K562 (cell line): ENCODE results near the gene KMO. TPM values are rescaled to one million over a fixed set of nuclear protein-coding genes. Genes with fewer than 3 reads are reported as not detected.

Source experiments
- ETV5 ChIP-seq: sonication (generic); formaldehyde crosslinking; IDR thresholded peaks from 2 replicates; pipeline ENCODE4 v1.4.0; 2020; ENCODE audit warnings: low read depth, mild to moderate bottlenecking, missing genetic modification reagents
- EWSR1 ChIP-seq: fragments of 450-650 bp; IDR thresholded peaks from 2 replicates; pipeline ENCODE4 v1.6.1; 2018; ENCODE audit warnings: borderline replicate concordance, mild to moderate bottlenecking, low read depth, moderate library complexity; ENCODE audit not compliant: partially characterized antibody
- GTF2F1 ChIP-seq: IDR thresholded peaks from 2 replicates; pipeline ENCODE4 v1.6.1; 2011; ENCODE audit warnings: low read depth, low read length, improper control_type of control experiment
- MXI1 ChIP-seq: IDR thresholded peaks from 2 replicates; pipeline ENCODE4 v1.6.1; 2011; ENCODE audit warnings: low read depth, mild to moderate bottlenecking, improper control_type of control experiment, low read length
- NONO ChIP-seq, 2 experiments: fragments of 200-400 bp in 1 of 2; fragments of 450-650 bp in 1 of 2; formaldehyde crosslinking in 1 of 2; IDR thresholded peaks; 2 replicates each; pipeline ENCODE4 v1.6.1; 2017; ENCODE audit warnings: low read depth in 2 of 2, mild to moderate bottlenecking in 2 of 2, moderate library complexity in 2 of 2, low read length in 1 of 2
- RREB1 ChIP-seq: fragments of 250-450 bp; sonication (Bioruptor Pico); IDR thresholded peaks from 2 replicates; pipeline ENCODE4 v1.4.0; 2020
- SMAD3 ChIP-seq: fragments of 450-650 bp; formaldehyde crosslinking; conservative IDR thresholded peaks from 2 replicates; pipeline ENCODE4 v1.4.0; 2020; ENCODE audit warnings: mild to moderate bottlenecking
- ZNF584 ChIP-seq: fragments of 200-800 bp; sonication (Bioruptor generic); IDR thresholded peaks from 2 replicates; pipeline ENCODE4 v1.6.1; 2016; ENCODE audit warnings: low read depth, mild to moderate bottlenecking, missing genetic modification characterization, missing compliant biosample characterization
- ZNF785 ChIP-seq: fragments of 250-450 bp; sonication (Bioruptor Pico); IDR thresholded peaks from 2 replicates; pipeline ENCODE4 v1.4.0; 2020; ENCODE audit warnings: mild to moderate bottlenecking
- polyA plus RNA-seq, 8 experiments: library from polyadenylated mRNA; depleted of rRNA in 4 of 8; stranded (reverse) in 5 of 8; unstranded in 3 of 8; fragments of >200 nt; fragmentation: Nextera tagmentation in 2 of 8; fragmentation: Illumina TruSeq in 1 of 8; extraction: Ambion mirVana in 2 of 8; extraction: Trizol in 1 of 8; gene quantifications; 2 replicates each; pipeline versions ENCODE4 v1.2.1 to v1.2.3, GENCODE V29; 2011 to 2014; ENCODE audit warnings: inconsistent platforms in 1 of 8, missing spikeins in 1 of 8
- total RNA-seq, 7 experiments: library from RNA; depleted of rRNA in 6 of 7; stranded (reverse); fragments of >200 nt in 6 of 7; fragmentation: Illumina TruSeq in 2 of 7; extraction: Trizol in 2 of 7; gene quantifications; 2 replicates each; pipeline versions ENCODE4 v1.2.1 to v1.2.3, GENCODE V29; 2011 to 2021; ENCODE audit warnings: low replicate concordance in 1 of 7
- TF ChIP-seq, protein P1 (sequence below), 2 experiments: fragments of 450-650 bp; IDR thresholded peaks; 2 replicates each; pipeline ENCODE4 v1.6.1; 2016
- TF ChIP-seq, protein P2 (sequence below), 2 experiments: fragments of 200-800 bp in 1 of 2; sonication (Bioruptor generic) in 1 of 2; sonication (generic) in 1 of 2; formaldehyde crosslinking in 1 of 2; IDR thresholded peaks in 1 of 2; conservative IDR thresholded peaks in 1 of 2; 2 replicates each; pipeline versions ENCODE4 v1.5.0 to v1.6.1; 2016 to 2020; ENCODE audit warnings: missing compliant biosample characterization in 1 of 2, missing genetic modification characterization in 1 of 2, missing genetic modification reagents in 1 of 2
- TF ChIP-seq, protein P3 (sequence below), 3 experiments: fragments of 200-800 bp in 1 of 3; sonication (Bioruptor generic) in 1 of 3; sonication (generic) in 1 of 3; formaldehyde crosslinking in 1 of 3; IDR thresholded peaks; 2 replicates each; pipeline versions ENCODE4 v1.6.1 to v1.8.0; 2016 to 2022; ENCODE audit warnings: mild to moderate bottlenecking in 2 of 3, missing compliant biosample characterization in 2 of 3, missing genetic modification characterization in 2 of 3, missing genetic modification reagents in 1 of 3

The KMO gene
- total and polyA plus RNA-seq, 9 of the 15 experiments (the other 6 are each of a cell fraction or from before 2014, with no cell fraction given): 0.01 to 0.11 (median 0.01) TPM; not detected in 6

GRCh38 chr1:241640149-241640866, 108.1 kb downstream of the KMO start, which contains the start of the genes CHML and OPN3 (continued):
- TF ChIP-seq, protein P1, sequence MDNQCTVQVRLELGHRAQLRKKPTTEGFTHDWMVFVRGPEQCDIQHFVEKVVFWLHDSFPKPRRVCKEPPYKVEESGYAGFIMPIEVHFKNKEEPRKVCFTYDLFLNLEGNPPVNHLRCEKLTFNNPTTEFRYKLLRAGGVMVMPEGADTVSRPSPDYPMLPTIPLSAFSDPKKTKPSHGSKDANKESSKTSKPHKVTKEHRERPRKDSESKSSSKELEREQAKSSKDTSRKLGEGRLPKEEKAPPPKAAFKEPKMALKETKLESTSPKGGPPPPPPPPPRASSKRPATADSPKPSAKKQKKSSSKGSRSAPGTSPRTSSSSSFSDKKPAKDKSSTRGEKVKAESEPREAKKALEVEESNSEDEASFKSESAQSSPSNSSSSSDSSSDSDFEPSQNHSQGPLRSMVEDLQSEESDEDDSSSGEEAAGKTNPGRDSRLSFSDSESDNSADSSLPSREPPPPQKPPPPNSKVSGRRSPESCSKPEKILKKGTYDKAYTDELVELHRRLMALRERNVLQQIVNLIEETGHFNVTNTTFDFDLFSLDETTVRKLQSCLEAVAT (IDR thresholded peaks at IDR 0.05): 0 out of 4 replicates have a peak, but pooled peaks of 1 of the 2 experiments have one; percentile 33
- TF ChIP-seq NONO (IDR thresholded peaks at IDR 0.05; ENCODE audit: low read depth in 2 of 2, low read length in 1 of 2): peak; percentile 78 to 93
- TF ChIP-seq, protein P2, sequence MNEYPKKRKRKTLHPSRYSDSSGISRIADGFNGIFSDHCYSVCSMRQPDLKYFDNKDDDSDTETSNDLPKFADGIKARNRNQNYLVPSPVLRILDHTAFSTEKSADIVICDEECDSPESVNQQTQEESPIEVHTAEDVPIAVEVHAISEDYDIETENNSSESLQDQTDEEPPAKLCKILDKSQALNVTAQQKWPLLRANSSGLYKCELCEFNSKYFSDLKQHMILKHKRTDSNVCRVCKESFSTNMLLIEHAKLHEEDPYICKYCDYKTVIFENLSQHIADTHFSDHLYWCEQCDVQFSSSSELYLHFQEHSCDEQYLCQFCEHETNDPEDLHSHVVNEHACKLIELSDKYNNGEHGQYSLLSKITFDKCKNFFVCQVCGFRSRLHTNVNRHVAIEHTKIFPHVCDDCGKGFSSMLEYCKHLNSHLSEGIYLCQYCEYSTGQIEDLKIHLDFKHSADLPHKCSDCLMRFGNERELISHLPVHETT (CRISPR knock-in tag; conservative IDR thresholded peaks at IDR 0.05 in 1 of 2, IDR thresholded peaks at IDR 0.05 in 1 of 2): peak in 1 of 2 experiments; percentile 89; a peak in 2 of 4 replicates
- no peak for TF ChIP-seq EWSR1
- no peak for TF ChIP-seq GTF2F1
- peak; percentile 75 for TF ChIP-seq ETV5
- TF ChIP-seq ZNF584 (CRISPR knock-in tag): no peak
- no peak for TF ChIP-seq RREB1 (CRISPR knock-in tag)
- TF ChIP-seq ZNF785 (CRISPR knock-in tag): no peak
- no peak for TF ChIP-seq MXI1
- TF ChIP-seq, protein P3, sequence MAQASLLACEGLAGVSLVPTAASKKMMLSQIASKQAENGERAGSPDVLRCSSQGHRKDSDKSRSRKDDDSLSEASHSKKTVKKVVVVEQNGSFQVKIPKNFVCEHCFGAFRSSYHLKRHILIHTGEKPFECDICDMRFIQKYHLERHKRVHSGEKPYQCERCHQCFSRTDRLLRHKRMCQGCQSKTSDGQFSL (CRISPR knock-in tag; IDR thresholded peaks at IDR 0.05): peak; percentile 85
- TF ChIP-seq, protein P3 (tag; IDR thresholded peaks at IDR 0.05): no peak
- no peak for TF ChIP-seq SMAD3
